Jurkat, Clone E6-1 (cell line): Measurements from ENCODE around the gene LRP1B.
A peak's percentile ranks its signal among the peaks of the same experiment; 100 is the strongest.

Source experiments
- DNase-seq: peaks from one replicate; pipeline ENCODE4 v3.0.0-alpha.2; 2011; ENCODE audit warnings: low read depth, low spot score
- H3K4me3 ChIP-seq: 2 replicates; pipeline ENCODE4 v1.5.1; 2011; ENCODE audit warnings: mild to moderate bottlenecking, low read length, control low read depth, moderate library complexity

Gene LRP1B

DNA sequence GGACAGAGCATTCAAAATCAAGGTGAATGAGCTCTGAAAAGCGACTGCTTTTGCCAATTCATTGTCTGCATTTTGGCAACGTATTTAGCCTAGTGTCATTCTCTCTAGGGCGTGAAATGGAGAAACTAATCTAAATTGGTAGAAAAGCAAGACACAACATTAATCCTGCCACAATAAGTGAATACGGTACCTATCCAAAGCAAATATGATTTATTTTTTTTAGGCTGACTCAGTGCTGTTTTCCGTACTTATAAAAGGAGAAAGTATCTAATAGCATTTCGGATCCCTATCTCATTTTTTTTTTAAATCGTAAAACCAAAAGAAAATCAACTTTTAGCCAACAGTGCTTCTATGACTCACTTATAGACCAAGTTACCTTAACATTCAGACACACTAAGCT is 672.5 kb downstream of the LRP1B start:
- DNase-seq, result no peak
- no peak overlapping the region for H3K4me3 ChIP-seq

DNA sequence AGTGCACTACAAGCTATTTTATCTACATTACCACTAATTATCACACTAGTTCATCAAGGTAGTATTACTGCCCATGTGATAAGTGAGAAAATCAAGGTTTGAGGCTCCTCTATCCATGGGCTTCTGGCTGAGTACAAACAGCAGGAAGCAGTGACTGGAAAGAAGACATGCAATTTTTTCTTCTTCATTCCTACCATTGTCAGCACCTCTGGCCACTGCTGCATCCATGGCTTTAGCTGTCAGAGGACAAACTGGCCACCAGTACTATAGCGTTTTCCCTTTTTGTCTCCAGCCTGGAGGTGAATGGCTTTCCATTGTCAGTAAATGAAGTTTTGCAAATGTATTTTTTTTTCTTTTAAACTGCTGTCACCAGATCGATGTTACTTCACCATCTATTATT is 674.9 kb downstream of the LRP1B start:
- DNase-seq, result no peak
- H3K4me3 ChIP-seq, result no peak overlapping the region

DNA sequence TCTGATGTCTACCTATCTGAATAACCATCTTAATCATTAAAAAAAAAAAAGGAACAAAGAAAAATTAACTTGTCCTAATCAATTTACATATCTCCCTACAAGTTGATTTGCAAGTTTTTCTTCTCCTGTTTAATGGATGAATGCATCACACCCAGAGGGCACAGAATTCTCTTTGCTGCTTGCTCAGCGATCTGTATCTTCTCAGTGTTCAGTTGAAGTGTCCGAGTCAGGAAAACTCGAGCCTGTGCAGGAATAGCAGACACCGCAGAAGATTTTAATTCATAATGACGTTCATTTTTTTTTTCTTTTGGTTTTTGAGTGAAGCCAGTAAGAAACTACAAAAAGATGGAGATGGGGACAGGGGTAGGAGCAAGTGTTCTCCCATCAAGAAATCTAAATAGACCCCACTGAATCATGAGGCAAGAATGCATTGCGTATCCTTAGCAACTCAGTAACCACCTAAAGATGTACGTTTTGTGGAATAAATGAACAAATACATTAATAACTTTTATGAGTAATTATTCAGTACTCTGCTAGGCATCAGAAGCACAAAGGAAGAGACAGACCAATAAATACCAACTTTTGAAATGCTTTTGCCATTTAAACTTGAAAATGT is 675.5 kb downstream of the LRP1B start:
- H3K4me3 ChIP-seq, result no peak overlapping the region
- DNase-seq, result no peak

DNA sequence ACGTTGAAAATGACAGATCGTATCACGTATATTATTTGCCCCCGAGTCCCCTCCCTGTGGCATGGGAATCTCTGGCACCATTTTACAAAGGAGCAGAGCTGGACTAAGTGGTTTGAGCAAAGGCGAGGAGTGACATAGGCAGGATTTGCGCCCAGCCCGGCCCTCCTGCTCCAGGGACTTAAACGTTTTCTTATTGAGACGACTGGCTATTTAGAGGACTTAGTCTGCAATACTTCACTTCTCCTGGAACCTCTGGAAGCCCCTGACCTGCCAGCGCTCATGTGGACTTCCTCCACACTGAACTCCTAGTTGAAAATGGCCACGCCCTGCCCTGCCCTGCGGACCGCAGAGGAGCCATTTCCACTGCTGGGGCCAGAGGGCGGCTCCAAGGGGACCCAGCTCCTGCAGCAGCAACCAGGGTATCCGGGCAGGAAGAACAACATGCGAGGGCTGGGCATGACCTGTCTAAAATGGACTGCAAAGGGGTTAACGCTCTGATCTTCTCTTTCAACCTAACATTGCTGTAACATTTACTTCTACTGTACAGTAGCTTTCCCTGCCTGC is 690.7 kb downstream of the LRP1B start:
- DNase-seq, result no peak
- H3K4me3 ChIP-seq, result no peak overlapping the region

DNA sequence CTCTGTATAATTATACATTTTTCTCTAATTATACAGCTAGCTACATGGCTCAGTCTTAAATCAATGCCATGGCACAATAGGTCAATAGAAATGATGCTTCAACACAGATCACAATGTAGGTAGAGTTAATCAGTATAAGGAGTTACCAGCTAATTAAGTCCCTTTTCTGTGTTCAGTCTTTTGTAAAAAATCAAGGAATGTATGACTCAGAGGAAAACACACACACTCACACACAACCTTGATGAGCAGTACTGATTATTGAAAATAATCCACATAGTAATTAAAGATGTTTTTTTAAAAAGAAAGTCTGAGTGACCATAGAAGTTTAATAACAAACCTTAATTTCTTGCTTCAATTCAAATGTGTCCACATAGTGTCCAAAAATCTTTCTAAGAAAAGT is 691.3 kb downstream of the LRP1B start:
- H3K4me3 ChIP-seq, result no peak overlapping the region
- no peak for DNase-seq

DNA sequence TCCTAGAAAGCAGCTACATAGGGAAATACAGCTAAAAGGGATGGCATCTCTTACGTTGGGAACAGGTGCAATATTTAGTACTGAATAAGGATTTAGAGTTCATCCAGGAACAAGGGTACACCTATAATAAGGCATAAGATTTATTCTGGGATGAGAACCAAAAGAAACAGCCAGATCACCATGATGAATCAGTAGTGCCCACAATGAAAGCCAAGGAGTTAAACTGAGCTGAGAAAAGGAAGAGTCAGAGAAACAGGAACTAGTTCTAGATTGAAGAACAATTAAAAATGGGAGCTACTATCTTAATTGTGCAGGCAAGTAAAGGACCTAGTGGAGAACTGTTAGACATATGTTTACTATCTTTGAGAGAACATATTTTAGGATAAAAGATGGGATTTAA is 692.3 kb downstream of the LRP1B start:
- no peak overlapping the region for H3K4me3 ChIP-seq
- DNase-seq, result no peak

DNA sequence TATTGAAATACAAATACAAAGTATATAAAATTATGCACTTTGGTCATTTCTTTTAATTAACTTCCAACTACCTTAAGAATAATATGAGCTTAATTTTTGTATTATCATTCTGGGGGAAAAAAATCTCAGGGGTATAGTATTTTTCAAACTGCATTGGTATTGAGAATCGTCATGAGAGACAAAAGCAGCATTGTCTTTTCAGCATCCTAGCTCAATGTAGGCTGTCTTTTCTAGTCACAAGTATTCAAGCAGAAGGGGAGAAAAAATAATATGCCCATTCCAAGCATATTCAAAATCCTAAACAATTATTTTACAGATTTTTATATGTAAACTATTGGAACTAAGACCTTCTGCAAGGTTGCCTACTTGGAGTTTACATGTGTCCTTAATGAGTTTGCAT is 693.3 kb downstream of the LRP1B start:
- DNase-seq, result no peak
- H3K4me3 ChIP-seq, result no peak overlapping the region

DNA sequence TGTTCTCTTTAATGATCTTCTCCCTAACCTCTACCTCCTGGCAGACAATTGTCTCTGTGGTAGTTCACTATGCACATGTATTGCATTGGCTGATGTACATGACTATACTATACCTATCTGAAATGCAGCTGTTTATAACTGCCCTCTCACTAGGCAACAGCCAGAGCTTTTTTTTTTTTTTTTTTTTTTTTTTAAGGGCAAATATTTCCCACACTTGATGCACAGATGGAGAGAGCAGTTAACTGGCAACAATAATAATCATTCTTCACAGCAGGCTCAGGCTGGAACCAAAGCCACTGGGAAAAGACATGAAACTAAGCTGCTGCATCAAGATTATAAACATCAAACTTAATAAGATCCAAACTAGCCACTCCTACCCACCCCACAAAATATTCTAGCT is 707.7 kb downstream of the LRP1B start:
- no peak overlapping the region for H3K4me3 ChIP-seq
- no peak for DNase-seq

DNA sequence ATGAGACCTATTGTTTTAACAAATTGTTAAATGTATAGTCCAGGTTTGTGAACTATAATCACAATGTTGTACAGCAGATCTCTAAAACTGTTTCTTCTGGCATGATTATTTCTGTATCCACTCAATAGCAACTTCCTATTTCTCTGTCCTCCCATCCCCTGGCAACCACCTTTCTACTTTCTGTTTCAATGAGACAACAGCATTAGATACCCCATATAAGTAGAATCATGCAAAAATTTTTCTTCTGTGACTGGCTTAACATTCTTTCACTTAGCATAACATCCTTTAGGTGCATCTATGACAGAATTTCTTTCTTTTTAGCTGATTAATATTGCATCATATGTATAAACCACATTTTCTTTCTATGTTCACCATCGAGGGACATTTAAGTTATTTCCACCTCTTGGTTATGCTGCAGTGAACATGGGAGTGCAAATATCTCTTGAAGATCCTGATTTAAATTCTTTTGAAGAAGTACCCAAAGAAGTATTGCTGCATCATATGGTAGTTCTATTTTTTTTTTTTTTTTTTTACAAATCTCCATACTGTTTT is 713.5 kb downstream of the LRP1B start:
- H3K4me3 ChIP-seq, result no peak overlapping the region
- no peak for DNase-seq

DNA sequence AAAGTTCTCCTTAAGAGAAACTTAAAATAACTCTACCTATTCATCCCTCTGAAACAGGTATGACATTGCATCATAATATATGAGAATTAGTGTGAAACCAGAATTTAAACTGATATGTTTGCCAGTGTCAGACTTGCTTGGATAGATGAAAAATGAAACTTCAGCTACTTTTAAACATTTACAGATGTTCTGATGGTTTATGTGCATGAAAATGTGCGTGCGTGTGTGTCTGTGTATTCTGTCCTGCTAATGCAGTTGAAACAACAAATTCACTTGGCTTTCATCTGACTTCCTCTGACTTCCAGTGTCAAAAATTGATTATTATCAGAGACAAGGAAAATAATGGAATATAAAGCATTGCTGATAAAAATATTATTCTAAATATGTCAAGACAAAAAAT is 719.4 kb downstream of the LRP1B start:
- no peak overlapping the region for H3K4me3 ChIP-seq
- no peak for DNase-seq

DNA sequence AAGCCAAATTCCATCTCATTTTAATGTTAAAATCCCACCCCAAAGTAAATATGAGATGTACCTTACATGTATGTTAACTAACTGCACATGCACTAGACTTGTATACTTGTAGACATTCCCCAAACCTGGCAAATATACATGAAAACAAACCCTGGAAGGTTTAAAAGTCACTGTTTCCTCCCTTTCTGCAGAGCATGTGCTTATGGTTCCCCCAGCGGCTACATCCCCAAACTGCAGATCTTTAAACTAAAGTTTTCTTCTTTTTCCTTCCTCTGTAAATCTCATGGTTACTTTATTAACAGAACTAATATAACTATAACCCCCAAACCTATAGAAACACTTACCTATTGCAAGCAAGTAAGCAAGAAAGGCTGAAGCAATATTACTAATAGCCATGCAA is 731.5 kb downstream of the LRP1B start:
- H3K4me3 ChIP-seq, result no peak overlapping the region
- peak; percentile 6 for DNase-seq

DNA sequence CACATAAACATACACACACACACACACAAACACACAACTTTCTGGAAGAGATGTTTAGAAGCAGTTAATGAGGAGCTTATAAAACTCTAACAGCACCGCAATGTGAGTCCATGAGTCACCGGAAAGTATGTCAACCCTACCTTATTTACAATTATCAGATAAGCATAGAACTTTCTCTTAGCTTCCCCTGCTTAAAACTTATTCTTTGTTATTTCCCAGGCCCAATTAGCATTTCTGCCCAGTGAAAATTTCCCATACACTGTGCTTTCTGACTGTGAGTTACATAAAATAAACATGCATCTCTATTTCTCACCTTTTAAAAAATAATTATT is 737.6 kb downstream of the LRP1B start:
- H3K4me3 ChIP-seq, result no peak overlapping the region
- DNase-seq, result no peak

DNA sequence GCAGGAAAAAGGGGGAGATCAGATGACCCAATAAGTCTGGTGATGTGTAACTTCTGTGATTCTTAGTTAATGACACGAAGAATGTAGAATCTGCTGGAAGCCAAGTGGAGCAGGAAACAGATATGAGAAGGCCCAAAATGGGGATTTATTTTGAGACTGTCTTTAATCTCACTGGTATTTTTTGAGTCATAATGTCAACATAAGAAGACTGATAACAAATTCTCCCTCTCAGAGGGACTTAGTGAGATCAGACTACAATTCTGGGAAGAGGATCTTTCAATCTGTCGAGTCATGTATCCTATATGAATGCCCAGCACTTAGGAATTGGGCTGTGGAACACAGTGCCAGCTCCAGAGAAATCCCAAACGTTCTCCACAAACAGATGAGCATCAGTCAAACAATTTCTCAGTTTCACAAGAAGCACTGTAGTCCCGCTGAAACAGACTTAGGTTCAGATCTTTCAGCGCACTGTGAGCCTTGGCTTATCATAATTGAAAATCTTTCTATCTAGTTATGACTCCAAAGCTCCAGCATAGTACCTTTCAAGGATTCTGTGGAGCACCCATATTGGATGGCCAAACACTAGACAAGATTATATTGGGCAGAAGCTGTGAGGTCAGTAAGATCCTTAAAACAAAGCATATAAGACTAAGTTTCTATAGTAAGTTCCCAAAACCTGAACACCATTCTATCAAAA is 738.2 kb downstream of the LRP1B start:
- DNase-seq, result no peak
- no peak overlapping the region for H3K4me3 ChIP-seq

DNA sequence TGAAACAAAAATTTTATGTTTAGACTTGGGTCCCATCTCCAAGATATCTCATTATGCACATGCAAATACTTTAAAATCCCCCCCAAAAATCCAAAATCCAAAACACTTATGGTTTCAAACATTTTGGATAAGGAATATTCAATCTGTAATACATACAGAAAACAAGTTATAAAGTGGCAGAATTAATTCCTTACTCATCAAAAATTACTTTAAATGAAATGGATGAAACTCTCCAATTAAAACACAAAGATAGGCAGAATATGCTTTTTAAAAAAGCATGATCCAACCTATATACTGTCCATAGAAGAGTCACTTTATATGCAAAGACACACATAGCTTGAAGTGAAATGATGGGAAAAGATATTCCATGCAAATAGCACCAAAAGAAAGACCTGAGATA is 744.6 kb downstream of the LRP1B start:
- H3K4me3 ChIP-seq, result no peak overlapping the region
- no peak for DNase-seq

DNA sequence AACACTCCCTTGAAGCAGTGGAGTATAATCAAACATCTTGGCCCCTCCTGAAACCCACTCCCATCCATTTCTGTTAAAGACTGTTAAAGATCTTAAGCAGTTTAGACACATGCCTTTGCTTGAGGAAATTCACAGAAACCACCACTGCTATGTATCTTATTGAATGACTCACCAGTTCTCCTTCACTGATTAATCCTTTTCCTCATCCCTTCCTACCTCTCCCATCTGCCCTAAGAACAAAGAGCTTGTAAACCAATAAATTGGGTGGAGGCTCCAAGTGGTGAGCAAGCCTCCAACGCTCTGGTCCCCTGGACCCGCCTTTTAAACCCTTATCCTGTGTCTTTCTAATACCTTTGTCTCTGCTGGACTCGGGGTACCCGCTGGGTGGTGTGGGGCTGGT is 746.1 kb downstream of the LRP1B start:
- no peak overlapping the region for H3K4me3 ChIP-seq
- DNase-seq, result no peak

DNA sequence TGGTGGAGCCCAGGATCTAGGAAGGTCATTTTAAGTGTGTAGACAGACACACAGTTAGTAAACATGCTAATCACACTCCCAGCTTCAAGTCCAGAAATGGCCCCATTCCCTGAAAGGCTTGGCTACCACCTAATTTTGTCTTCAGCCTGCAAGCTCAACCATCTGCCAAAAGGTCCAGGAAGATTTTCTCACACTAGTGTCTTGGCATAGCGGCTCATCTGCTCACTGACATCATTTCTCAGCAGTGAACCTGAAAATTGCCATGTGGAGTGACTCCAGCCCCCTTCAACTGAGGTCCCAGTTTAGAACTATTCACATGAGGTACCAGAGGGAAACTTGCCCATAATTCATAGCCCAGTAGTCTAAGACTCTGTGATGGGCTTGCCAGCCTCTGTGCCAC is 748.9 kb downstream of the LRP1B start:
- no peak overlapping the region for H3K4me3 ChIP-seq
- no peak for DNase-seq

DNA sequence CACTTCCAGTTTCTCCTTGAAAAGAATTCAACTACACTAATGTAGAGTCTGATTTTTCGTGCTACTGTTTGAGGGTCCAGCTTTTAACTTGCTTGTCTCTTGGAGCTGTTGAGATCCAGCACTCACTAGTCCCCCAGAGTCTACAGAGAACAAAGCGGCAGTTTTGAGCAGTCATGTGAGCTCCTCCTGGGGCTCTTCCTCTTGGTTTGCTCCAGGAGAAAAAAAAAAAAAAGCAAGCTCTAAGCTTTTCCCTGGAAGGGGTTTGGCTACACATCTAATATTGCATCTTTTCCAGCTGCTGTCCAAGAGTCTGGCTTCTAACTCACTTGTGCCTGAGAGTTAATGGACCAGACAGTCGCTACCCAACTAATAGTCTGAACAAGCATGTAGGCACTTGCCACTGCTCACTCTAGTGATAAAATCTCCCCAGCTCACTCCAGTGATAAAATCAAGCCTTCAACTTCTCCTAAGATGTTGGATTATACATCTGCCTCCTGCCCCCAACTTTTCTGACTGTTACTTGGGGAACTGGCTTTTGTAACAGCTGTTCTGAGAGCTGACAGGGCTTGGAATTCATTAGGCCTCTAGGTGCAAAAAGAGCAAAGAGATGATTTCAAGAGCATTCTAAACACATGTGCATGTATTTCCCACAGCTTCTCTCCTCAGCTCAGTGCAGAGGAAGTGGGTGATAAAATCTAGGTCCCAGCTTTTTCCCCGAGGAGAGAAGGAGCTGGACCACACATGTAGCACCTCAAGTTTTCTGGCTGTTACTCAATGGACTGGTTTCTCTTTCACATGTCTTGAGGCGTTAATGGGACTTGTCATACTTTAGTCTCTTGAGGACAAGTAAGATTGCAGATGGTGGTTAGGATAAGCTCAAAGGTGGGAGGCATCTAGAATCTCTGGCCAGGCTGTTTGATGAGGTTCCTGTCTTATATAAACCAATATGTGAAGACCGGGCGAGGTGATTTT is 750.5 kb downstream of the LRP1B start:
- no peak overlapping the region for H3K4me3 ChIP-seq
- DNase-seq, result no peak

DNA sequence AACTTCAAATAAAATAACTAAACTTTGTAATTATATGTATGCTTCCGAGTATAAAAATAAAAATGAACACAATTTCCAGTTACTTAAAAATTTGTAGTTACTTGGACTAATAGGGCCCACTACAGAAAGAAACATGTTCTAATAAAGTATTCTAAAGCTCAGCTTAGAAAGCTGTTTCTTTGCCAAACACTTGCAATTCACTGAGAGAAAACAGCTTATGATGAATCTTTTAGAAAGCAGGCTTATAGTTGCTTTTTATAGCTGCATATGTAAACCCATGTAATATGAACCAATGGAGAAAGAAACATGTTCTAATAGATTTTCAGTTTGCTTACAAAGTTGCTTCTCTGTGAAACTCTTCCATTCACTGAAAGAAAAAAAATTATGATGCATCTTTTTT is 766.0 kb downstream of the LRP1B start:
- DNase-seq, result no peak

DNA sequence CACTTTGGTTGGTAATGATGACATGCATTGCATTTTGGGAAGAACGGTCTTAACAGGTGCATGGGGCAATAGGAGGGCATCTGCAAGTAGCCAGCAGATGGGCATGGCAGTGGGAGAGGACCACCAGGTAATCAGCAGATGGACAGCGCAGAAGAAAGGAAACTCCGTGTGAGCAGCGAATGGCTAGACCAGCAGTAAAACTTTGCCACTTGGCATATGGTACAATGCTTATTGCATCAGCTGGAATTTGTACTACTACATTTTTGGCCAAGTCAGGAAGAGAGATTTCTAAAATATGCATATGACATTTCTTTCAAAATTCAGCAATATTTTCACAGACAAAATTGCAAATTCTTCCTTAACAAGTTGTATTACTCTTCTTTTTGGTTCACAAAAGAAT is 768.5 kb downstream of the LRP1B start:
- no peak for DNase-seq
- no peak overlapping the region for H3K4me3 ChIP-seq

More for the DNA sequence above, 766.0 kb downstream of the LRP1B start:
- H3K4me3 ChIP-seq, result no peak overlapping the region

DNA sequence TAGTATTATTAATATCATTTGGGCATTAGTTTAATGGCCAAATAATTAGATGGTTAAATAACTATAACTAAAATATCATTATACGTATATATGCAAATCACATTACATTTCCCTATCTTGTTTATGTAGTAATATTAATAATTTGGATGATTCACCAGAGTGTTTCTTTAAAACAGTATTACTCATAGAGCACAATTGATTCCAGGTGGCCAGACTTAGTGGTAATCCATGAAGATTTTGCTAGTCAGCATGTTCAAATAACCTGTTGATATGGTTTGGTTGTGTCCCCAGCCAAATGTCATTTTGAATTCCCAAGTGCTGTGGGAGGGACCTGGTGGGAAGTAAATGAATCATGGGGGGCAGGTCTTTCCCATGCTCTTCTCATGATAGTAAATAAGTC is 782.3 kb downstream of the LRP1B start:
- DNase-seq, result no peak
- H3K4me3 ChIP-seq, result no peak overlapping the region
